Neural progenitor cell (in vitro differentiated cells): ENCODE data around the gene TMEM200B. TPM values are rescaled to one million over a fixed set of nuclear protein-coding genes. Genes with fewer than 3 reads are reported as not detected.

Experiments used
- DNase-seq: peaks from one replicate; pipeline ENCODE4 v3.0.0-alpha.2; 2016; ENCODE audit warnings: low spot score
- H2AFZ ChIP-seq: fragments of 200-600 bp; sonication (generic); replicated peaks from 2 replicates; pipeline ENCODE4 v1.6.1; 2016; ENCODE audit warnings: antibody characterized with exemption
- H3F3A ChIP-seq: fragments of 200-600 bp; sonication (generic); 2 replicates; pipeline ENCODE4 v1.6.1; 2016; ENCODE audit warnings: antibody characterized with exemption, low read depth
- H3K27ac ChIP-seq: fragments of 200-600 bp; sonication (generic); 2 replicates; pipeline ENCODE4 v1.5.1; 2016; ENCODE audit warnings: mild to moderate bottlenecking
- H3K27me3 ChIP-seq: fragments of 200-600 bp; sonication (generic); 2 replicates; pipeline ENCODE4 v1.6.1; 2016; ENCODE audit warnings: mild to moderate bottlenecking, moderate library complexity
- H3K36me3 ChIP-seq: fragments of 200-600 bp; sonication (generic); 2 replicates; pipeline ENCODE4 v1.5.1; 2016
- H3K4me1 ChIP-seq: fragments of 200-600 bp; sonication (generic); 2 replicates; pipeline ENCODE4 v1.6.1; 2016; ENCODE audit warnings: mixed run types
- H3K4me2 ChIP-seq: fragments of 200-600 bp; sonication (generic); 2 replicates; pipeline ENCODE4 v1.6.1; 2016
- H3K4me3 ChIP-seq: fragments of 200-600 bp; sonication (generic); 2 replicates; pipeline ENCODE4 v1.5.1; 2016
- H3K79me2 ChIP-seq: fragments of 200-600 bp; sonication (generic); 2 replicates; pipeline ENCODE4 v1.6.1; 2016; ENCODE audit warnings: low read depth
- H3K9ac ChIP-seq: fragments of 200-600 bp; sonication (generic); 2 replicates; pipeline ENCODE4 v1.6.1; 2016
- H3K9me3 ChIP-seq: fragments of 200-600 bp; sonication (generic); 2 replicates; pipeline ENCODE4 v1.5.1; 2016; ENCODE audit warnings: low read depth
- H4K20me1 ChIP-seq: fragments of 200-600 bp; sonication (generic); 2 replicates; pipeline ENCODE4 v1.6.1; 2016; ENCODE audit warnings: low read depth
- H3K27ac Mint-ChIP-seq: 3 replicates; pipeline ENCODE4 v1.8.0; 2021; ENCODE audit warnings: mixed read lengths
- H3K27me3 Mint-ChIP-seq: 2 replicates; pipeline ENCODE4 v1.8.0; 2022; ENCODE audit warnings: low read depth, mild to moderate bottlenecking, inconsistent platforms, moderate library complexity, mixed read lengths; ENCODE audit not compliant: insufficient read depth
- H3K36me3 Mint-ChIP-seq: 3 replicates; pipeline ENCODE4 v1.8.0; 2021; ENCODE audit warnings: mixed read lengths
- H3K4me1 Mint-ChIP-seq: 3 replicates; pipeline ENCODE4 v1.8.0; 2021; ENCODE audit warnings: mixed read lengths
- H3K4me3 Mint-ChIP-seq: 3 replicates; pipeline ENCODE4 v1.8.0; 2021; ENCODE audit warnings: mild to moderate bottlenecking, moderate library complexity, mixed read lengths
- H3K9me3 Mint-ChIP-seq: 3 replicates; pipeline ENCODE4 v1.8.0; 2020; ENCODE audit warnings: mixed read lengths
- EZH2 ChIP-seq: fragments of 200-600 bp; sonication (generic); IDR thresholded peaks from 2 replicates; pipeline ENCODE4 v1.6.1; 2017; ENCODE audit warnings: antibody characterized with exemption, mild to moderate bottlenecking, moderate library complexity
- EZH2phosphoT487 ChIP-seq: fragments of 200-600 bp; sonication (generic); IDR thresholded peaks from 2 replicates; pipeline ENCODE4 v1.6.1; 2017; ENCODE audit warnings: antibody characterized with exemption
- total RNA-seq: library from RNA; depleted of rRNA; stranded (reverse); fragments of >200 nt; gene quantifications from 2 replicates; pipeline ENCODE4 v1.2.3, GENCODE V29; 2015; ENCODE audit warnings: low replicate concordance
- TF ChIP-seq, protein P1 (sequence below): fragments of 200-600 bp; sonication (generic); IDR thresholded peaks from 2 replicates; pipeline ENCODE4 v1.5.1; 2017; ENCODE audit warnings: antibody characterized with exemption, mild to moderate bottlenecking

Gene TMEM200B
- total RNA-seq, 1 donor from 2014 or later, result 0.56 TPM

DNA sequence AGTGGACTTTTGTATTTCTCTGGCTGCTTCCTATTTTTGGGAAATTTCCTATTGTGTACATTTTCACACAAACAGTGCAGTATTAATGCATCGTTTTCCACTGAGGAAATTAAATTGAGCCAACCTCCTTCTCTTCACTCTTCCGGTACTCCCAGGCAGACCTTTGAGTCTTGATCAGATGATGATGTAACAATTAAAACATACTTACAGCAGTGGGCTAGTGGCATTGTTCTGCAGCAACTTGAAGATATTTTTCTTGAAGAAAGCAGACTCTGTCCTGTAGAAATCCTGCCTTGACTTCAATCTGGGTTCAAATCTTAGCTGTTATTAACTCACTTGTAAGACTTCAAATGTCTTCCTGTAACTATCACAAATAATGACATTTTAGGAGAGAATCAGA is 19.0 kb upstream of the TMEM200B start:
- H3K27me3 Mint-ChIP-seq, result peaks cover 7% of the 10 kb centered on the region
- H3K9me3 Mint-ChIP-seq, result no peaks in the 10 kb centered on the region
- no peaks in the 10 kb centered on the region for H3K27me3 ChIP-seq
- no peak overlapping the region for H3K27ac Mint-ChIP-seq
- no peak for DNase-seq
- H3K79me2 ChIP-seq, result no peaks in the 10 kb centered on the region
- TF ChIP-seq, protein P1, sequence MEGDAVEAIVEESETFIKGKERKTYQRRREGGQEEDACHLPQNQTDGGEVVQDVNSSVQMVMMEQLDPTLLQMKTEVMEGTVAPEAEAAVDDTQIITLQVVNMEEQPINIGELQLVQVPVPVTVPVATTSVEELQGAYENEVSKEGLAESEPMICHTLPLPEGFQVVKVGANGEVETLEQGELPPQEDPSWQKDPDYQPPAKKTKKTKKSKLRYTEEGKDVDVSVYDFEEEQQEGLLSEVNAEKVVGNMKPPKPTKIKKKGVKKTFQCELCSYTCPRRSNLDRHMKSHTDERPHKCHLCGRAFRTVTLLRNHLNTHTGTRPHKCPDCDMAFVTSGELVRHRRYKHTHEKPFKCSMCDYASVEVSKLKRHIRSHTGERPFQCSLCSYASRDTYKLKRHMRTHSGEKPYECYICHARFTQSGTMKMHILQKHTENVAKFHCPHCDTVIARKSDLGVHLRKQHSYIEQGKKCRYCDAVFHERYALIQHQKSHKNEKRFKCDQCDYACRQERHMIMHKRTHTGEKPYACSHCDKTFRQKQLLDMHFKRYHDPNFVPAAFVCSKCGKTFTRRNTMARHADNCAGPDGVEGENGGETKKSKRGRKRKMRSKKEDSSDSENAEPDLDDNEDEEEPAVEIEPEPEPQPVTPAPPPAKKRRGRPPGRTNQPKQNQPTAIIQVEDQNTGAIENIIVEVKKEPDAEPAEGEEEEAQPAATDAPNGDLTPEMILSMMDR, result no peak
- TF ChIP-seq EZH2 (no peak), EZH2phosphoT487 (no peak)
- no peak overlapping the region for H3K27ac ChIP-seq
- peaks cover 30% of the 10 kb centered on the region for H3K36me3 Mint-ChIP-seq
- no peaks in the 10 kb centered on the region for H3K9me3 ChIP-seq
- no peaks in the 10 kb centered on the region for H3K4me1 ChIP-seq
- no peak overlapping the region for H3K4me3 ChIP-seq
- no peaks in the 10 kb centered on the region for H4K20me1 ChIP-seq
- no peak overlapping the region for H3K4me2 ChIP-seq
- H3K4me3 Mint-ChIP-seq, result no peak overlapping the region
- H3K36me3 ChIP-seq, result no peaks in the 10 kb centered on the region
- no peak overlapping the region for H2AFZ ChIP-seq
- peaks cover 7% of the 10 kb centered on the region for H3F3A ChIP-seq
- no peaks in the 10 kb centered on the region for H3K4me1 Mint-ChIP-seq
- H3K9ac ChIP-seq, result no peak overlapping the region

DNA sequence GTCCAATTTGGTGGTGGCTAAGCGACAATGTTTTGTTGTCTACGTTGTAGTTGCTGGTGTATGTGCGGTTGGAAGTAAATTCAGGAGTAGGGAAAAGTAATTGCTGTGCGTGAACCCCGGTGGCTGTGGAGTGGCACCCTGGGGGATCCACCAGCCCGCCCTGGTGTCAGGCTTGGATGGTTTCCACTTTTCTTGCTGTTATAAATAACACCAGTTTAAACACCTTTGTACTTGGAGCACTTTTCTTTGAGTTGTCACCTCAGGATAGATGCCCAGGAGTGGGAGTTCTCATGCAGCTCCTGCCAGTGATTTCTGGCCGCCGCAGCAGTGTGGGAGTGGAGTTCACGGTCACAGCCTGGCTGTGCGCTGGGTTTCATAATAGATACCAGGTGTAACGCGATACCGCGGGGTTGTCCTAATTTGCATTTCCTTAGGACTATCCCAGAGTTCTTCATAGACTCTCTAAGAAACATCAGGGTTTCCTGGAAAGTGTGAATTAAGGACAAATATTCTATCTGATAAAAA is 12.8 kb upstream of the TMEM200B start:
- Mint-ChIP-seq H3K27ac (no peak overlapping the region), H3K27me3 (peaks cover 4% of the 10 kb centered on the region), H3K4me1 (peaks cover 9% of the 10 kb centered on the region), H3K9me3 (no peaks in the 10 kb centered on the region), H3K4me3 (no peak overlapping the region), H3K36me3 (no peaks in the 10 kb centered on the region)
- Histone ChIP-seq H3K27ac (no peak overlapping the region), H3K9me3 (no peaks in the 10 kb centered on the region), H2AFZ (no peak overlapping the region), H3F3A (no peaks in the 10 kb centered on the region), H3K4me2 (no peak overlapping the region), H3K36me3 (no peaks in the 10 kb centered on the region), H3K79me2 (no peaks in the 10 kb centered on the region), H3K27me3 (no peaks in the 10 kb centered on the region), H3K9ac (no peak overlapping the region), H3K4me1 (no peaks in the 10 kb centered on the region), H4K20me1 (no peaks in the 10 kb centered on the region), H3K4me3 (no peak overlapping the region)
- TF ChIP-seq, protein P1, result no peak
- no peak for TF ChIP-seq EZH2
- TF ChIP-seq EZH2phosphoT487, result no peak
- DNase-seq, result no peak

DNA sequence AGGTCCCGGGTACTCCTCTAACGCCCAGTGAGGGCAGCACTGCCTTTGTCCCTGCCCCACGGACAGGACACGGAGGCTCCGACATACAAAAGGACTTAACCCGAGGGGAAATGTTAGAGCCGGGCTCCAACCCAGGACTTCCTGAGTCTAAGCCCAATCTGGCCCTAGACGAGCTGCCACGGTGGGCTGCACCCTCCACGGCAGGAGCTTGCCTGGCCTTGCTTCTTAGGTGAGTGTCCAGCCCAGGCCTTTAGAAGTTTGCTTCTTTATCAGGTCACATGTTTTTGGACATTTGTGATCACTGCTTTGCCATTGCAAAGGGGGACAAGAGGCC is 11.0 kb upstream of the TMEM200B start:
- H3K79me2 ChIP-seq, result no peaks in the 10 kb centered on the region
- H3K36me3 ChIP-seq, result no peaks in the 10 kb centered on the region
- H3K36me3 Mint-ChIP-seq, result no peaks in the 10 kb centered on the region
- H3K4me3 Mint-ChIP-seq, result no peak overlapping the region
- H3K27me3 Mint-ChIP-seq, result peaks cover 2% of the 10 kb centered on the region
- peaks cover 17% of the 10 kb centered on the region for H3K4me1 Mint-ChIP-seq
- no peaks in the 10 kb centered on the region for H4K20me1 ChIP-seq
- H3K9me3 Mint-ChIP-seq, result no peaks in the 10 kb centered on the region
- TF ChIP-seq EZH2phosphoT487, result no peak
- TF ChIP-seq EZH2, result no peak
- TF ChIP-seq, protein P1, result no peak
- no peak overlapping the region for H3K4me2 ChIP-seq
- H2AFZ ChIP-seq, result no peak overlapping the region
- no peaks in the 10 kb centered on the region for H3F3A ChIP-seq
- no peak overlapping the region for H3K9ac ChIP-seq
- no peak overlapping the region for H3K27ac ChIP-seq
- H3K9me3 ChIP-seq, result no peaks in the 10 kb centered on the region
- DNase-seq, result no peak
- no peaks in the 10 kb centered on the region for H3K27me3 ChIP-seq
- no peaks in the 10 kb centered on the region for H3K4me1 ChIP-seq
- no peak overlapping the region for H3K4me3 ChIP-seq
- H3K27ac Mint-ChIP-seq, result no peak overlapping the region
